Activated B cell treated with CpG ODN at 0.5 μM for 24 hours (primary cell): ENCODE measurements around the gene EIF6. TPM values are rescaled to one million over a fixed set of nuclear protein-coding genes. Genes with fewer than 3 reads are reported as not detected.
"Not testable (repeated sequence)": the region's sequence is repeated elsewhere in the genome, so short reads cannot be mapped to it uniquely, and the experiment has no call there.

Experiments
- ATAC-seq: fragments of 200-7000 bp; cut with Tn5 transposase; one replicate; pipeline ENCODE4 v1.10.0; 2021; ENCODE audit warnings: low read depth, mild to moderate bottlenecking, moderate library complexity
- CTCF ChIA-PET: fragments of 350-600 bp; sonication (Branson Sonifier 250); formaldehyde crosslinking; loops from one replicate; lab custom pipeline; 2021; ENCODE audit warnings: antibody characterized with exemption; lab: Charles Lee
- POLR2A ChIA-PET: fragments of 350-600 bp; sonication (Branson Sonifier 250); formaldehyde crosslinking; loops from one replicate; lab custom pipeline; 2021; ENCODE audit warnings: antibody characterized with exemption; lab: Charles Lee
- DNase-seq: peaks from one replicate; pipeline ENCODE4 v3.0.0; 2022
- H3K27ac Mint-ChIP-seq: one replicate; pipeline ENCODE4 v1.8.0; 2020; ENCODE audit warnings: mixed read lengths
- H3K27me3 Mint-ChIP-seq: one replicate; pipeline ENCODE4 v1.8.0; 2021; ENCODE audit warnings: mixed read lengths
- H3K36me3 Mint-ChIP-seq: one replicate; pipeline ENCODE4 v1.8.0; 2021; ENCODE audit warnings: low read depth, mixed read lengths
- H3K4me1 Mint-ChIP-seq: one replicate; pipeline ENCODE4 v1.8.0; 2021; ENCODE audit warnings: mixed read lengths
- H3K4me3 Mint-ChIP-seq: one replicate; pipeline ENCODE4 v1.8.0; 2020; ENCODE audit warnings: mild to moderate bottlenecking, mixed read lengths
- H3K9me3 Mint-ChIP-seq: one replicate; pipeline ENCODE4 v1.8.0; 2020; ENCODE audit warnings: mixed read lengths
- CTCF ChIP-seq: fragments of 200-600 bp; IDR thresholded peaks from one replicate; pipeline ENCODE4 v1.8.0; 2022; ENCODE audit warnings: antibody characterized with exemption, mild to moderate bottlenecking
- intact Hi-C: fragments of 100-400 bp; cut with micrococcal nuclease; formaldehyde crosslinking; loops from one replicate; pipeline ENCODE4 v1.15.1; 2024
- total RNA-seq: library from RNA; stranded (reverse); gene quantifications from 2 replicates; pipeline ENCODE4 v1.2.3, GENCODE V29; 2022

EIF6 gene
- total RNA-seq, 1 donor from 2014 or later = 137 TPM

GRCh38 chr20:35317416-35318210 is 33.0 kb upstream of the EIF6 start:
- CTCF ChIA-PET = interaction anchor here (0.9 to 1.4 kb wide), 2 partner anchors 13 to 14 kb away, joined by 3 to 4 read pairs; no protein-coding TSS in a partner anchor
- no peak for DNase-seq
- Mint-ChIP-seq H3K36me3 (peaks cover 30% of the 10 kb centered on the region), H3K4me1 (peaks cover 3% of the 10 kb centered on the region), H3K27me3 (no peaks in the 10 kb centered on the region), H3K4me3 (no peak overlapping the region), H3K27ac (no peak overlapping the region), H3K9me3 (no peaks in the 10 kb centered on the region)
- intact Hi-C loops = no loop called here
- TF ChIP-seq CTCF = no peak
- POLR2A ChIA-PET = interaction anchor here (0.6 kb wide), 1 partner anchor 594 kb away, joined by 3 read pairs; no protein-coding TSS in a partner anchor
- no peak for ATAC-seq

- DNase-seq (no peak), ATAC-seq (no peak)
- H3K4me3 Mint-ChIP-seq = no peak overlapping the region
- peaks cover 3% of the 10 kb centered on the region for H3K4me1 Mint-ChIP-seq
- TF ChIP-seq CTCF = no peak
- ChIA-PET POLR2A (no interaction called here), CTCF (no interaction called here)
- no peak overlapping the region for H3K27ac Mint-ChIP-seq
- intact Hi-C loops = no loop called here
- H3K36me3 Mint-ChIP-seq = peaks cover 32% of the 10 kb centered on the region
- H3K9me3 Mint-ChIP-seq = no peaks in the 10 kb centered on the region
- H3K27me3 Mint-ChIP-seq = no peaks in the 10 kb centered on the region
These were observed 31.5 kb upstream of the EIF6 start for GRCh38 chr20:35316086-35316485.

GRCh38 chr20:35315632-35316020 is 31.1 kb upstream of the EIF6 start:
- H3K27me3 Mint-ChIP-seq, H3K4me1 Mint-ChIP-seq, CTCF ChIA-PET: not testable (repeated sequence)

GRCh38 chr20:35314816-35315631 is 30.5 kb upstream of the EIF6 start:
- CTCF ChIA-PET = no interaction called here

More at GRCh38 chr20:35315632-35316020, 31.1 kb upstream of the EIF6 start:
- ATAC-seq, H3K27ac Mint-ChIP-seq, H3K9me3 Mint-ChIP-seq, intact Hi-C loops, H3K4me3 Mint-ChIP-seq, POLR2A ChIA-PET, DNase-seq: not testable (repeated sequence)
- peaks cover 32% of the 10 kb centered on the region for H3K36me3 Mint-ChIP-seq

GRCh38 chr20:35312318-35312717 is 27.7 kb upstream of the EIF6 start:
- H3K27me3 Mint-ChIP-seq = no peaks in the 10 kb centered on the region
- POLR2A ChIA-PET = no interaction called here
- ATAC-seq (no peak), DNase-seq (no peak)
- H3K4me1 Mint-ChIP-seq = no peaks in the 10 kb centered on the region
- H3K27ac Mint-ChIP-seq = peak overlapping the region; percentile 16
- peaks cover 35% of the 10 kb centered on the region for H3K36me3 Mint-ChIP-seq
- TF ChIP-seq CTCF = no peak
- CTCF ChIA-PET = no interaction called here
- intact Hi-C loops = no loop called here
- H3K4me3 Mint-ChIP-seq = no peak overlapping the region
- H3K9me3 Mint-ChIP-seq = no peaks in the 10 kb centered on the region

More at GRCh38 chr20:35314816-35315631, 30.5 kb upstream of the EIF6 start:
- Mint-ChIP-seq H3K4me3 (no peak overlapping the region), H3K9me3 (no peaks in the 10 kb centered on the region), H3K27me3 (no peaks in the 10 kb centered on the region), H3K36me3 (peaks cover 34% of the 10 kb centered on the region), H3K4me1 (peaks cover 3% of the 10 kb centered on the region), H3K27ac (no peak overlapping the region)
- ATAC-seq (no peak), DNase-seq (no peak)
- POLR2A ChIA-PET = no interaction called here
- no peak for TF ChIP-seq CTCF
- intact Hi-C loops = no loop called here
